ENCODE data around the gene CCNF.

DNA sequence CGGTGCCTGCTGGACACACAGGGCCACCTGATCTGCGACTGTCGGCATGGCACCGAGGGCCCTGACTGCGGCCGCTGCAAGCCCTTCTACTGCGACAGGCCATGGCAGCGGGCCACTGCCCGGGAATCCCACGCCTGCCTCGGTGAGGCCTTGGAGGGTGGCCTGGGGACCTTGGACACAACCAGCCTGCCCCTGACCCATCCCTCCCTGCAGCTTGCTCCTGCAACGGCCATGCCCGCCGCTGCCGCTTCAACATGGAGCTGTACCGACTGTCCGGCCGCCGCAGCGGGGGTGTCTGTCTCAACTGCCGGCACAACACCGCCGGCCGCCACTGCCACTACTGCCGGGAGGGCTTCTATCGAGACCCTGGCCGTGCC lies 43.2 kb downstream of the CCNF start:
- TF ChIP-seq POLR2A (IDR thresholded peaks at IDR 0.05) (no peak), EP300 (IDR thresholded peaks at IDR 0.05) (no peak)
